GM23338 (cell line): Measurements from ENCODE around the gene CBX8. TPM values are rescaled to one million over a fixed set of nuclear protein-coding genes. Genes with fewer than 3 reads are reported as not detected.

Experiments used
- ATAC-seq: fragments of 200-7000 bp; cut with Tn5 transposase; 3 replicates; pipeline ENCODE4 v1.9.1; 2020
- DNase-seq: peaks from one replicate; pipeline ENCODE4 v3.0.0-alpha.2; 2015; ENCODE audit warnings: low spot score
- H2AFZ ChIP-seq: fragments of 200-600 bp; sonication (generic); 2 replicates; pipeline ENCODE4 v1.8.0; 2016; ENCODE audit warnings: antibody characterized with exemption, mild to moderate bottlenecking, moderate library complexity
- H3F3A ChIP-seq: fragments of 200-600 bp; sonication (generic); replicated peaks from 2 replicates; pipeline ENCODE4 v1.8.0; 2017; ENCODE audit warnings: antibody characterized with exemption, mixed run types, low read depth
- H3K27ac ChIP-seq: fragments of 200-600 bp; sonication (generic); 2 replicates; pipeline ENCODE4 v1.6.1; 2016; ENCODE audit warnings: low read depth
- H3K27me3 ChIP-seq: fragments of 200-600 bp; sonication (generic); 2 replicates; pipeline ENCODE4 v1.8.0; 2016; ENCODE audit warnings: mild to moderate bottlenecking, mixed run types, moderate library complexity; ENCODE audit not compliant: insufficient read depth
- H3K36me3 ChIP-seq: fragments of 200-600 bp; sonication (generic); 2 replicates; pipeline ENCODE4 v1.8.0; 2016; ENCODE audit warnings: mild to moderate bottlenecking; ENCODE audit not compliant: insufficient read depth
- H3K4me1 ChIP-seq: fragments of 200-600 bp; sonication (generic); 2 replicates; pipeline ENCODE4 v1.8.0; 2016; ENCODE audit warnings: mild to moderate bottlenecking, moderate library complexity; ENCODE audit not compliant: insufficient read depth
- H3K4me2 ChIP-seq: fragments of 200-600 bp; sonication (generic); 2 replicates; pipeline ENCODE4 v1.7.1; 2017; ENCODE audit warnings: mixed run types
- H3K4me3 ChIP-seq: fragments of 200-600 bp; sonication (generic); 2 replicates; pipeline ENCODE4 v1.6.1; 2016; ENCODE audit warnings: mixed run types
- H3K79me2 ChIP-seq: fragments of 200-600 bp; sonication (generic); replicated peaks from 2 replicates; pipeline ENCODE4 v1.8.0; 2017; ENCODE audit warnings: mild to moderate bottlenecking; ENCODE audit not compliant: insufficient read depth
- H3K9me2 ChIP-seq: fragments of 200-600 bp; sonication (generic); 2 replicates; pipeline ENCODE4 v1.8.0; 2017; ENCODE audit not compliant: insufficient read depth
- H4K20me1 ChIP-seq: fragments of 200-600 bp; sonication (generic); replicated peaks from 2 replicates; pipeline ENCODE4 v1.8.0; 2017; ENCODE audit warnings: mild to moderate bottlenecking; ENCODE audit not compliant: insufficient read depth
- H3K27ac Mint-ChIP-seq: 2 replicates; pipeline ENCODE4 v1.8.0; 2020; ENCODE audit warnings: inconsistent platforms, mild to moderate bottlenecking, moderate library complexity, mixed read lengths
- H3K27me3 Mint-ChIP-seq: 3 replicates; pipeline ENCODE4 v1.8.0; 2022; ENCODE audit warnings: low read depth, mild to moderate bottlenecking, moderate library complexity, mixed read lengths, inconsistent platforms; ENCODE audit not compliant: insufficient read depth, poor library complexity
- H3K36me3 Mint-ChIP-seq: 3 replicates; pipeline ENCODE4 v1.8.0; 2021; ENCODE audit warnings: low read depth, mild to moderate bottlenecking, inconsistent platforms, moderate library complexity, mixed read lengths
- H3K4me1 Mint-ChIP-seq: 3 replicates; pipeline ENCODE4 v1.8.0; 2020; ENCODE audit warnings: mild to moderate bottlenecking, inconsistent platforms, mixed read lengths
- H3K4me3 Mint-ChIP-seq: 3 replicates; pipeline ENCODE4 v1.8.0; 2021; ENCODE audit warnings: moderate library complexity, mild to moderate bottlenecking, inconsistent platforms, mixed read lengths
- H3K9me3 Mint-ChIP-seq: 3 replicates; pipeline ENCODE4 v1.8.0; 2020; ENCODE audit warnings: moderate library complexity, mild to moderate bottlenecking, inconsistent platforms, mixed read lengths
- CREB1 ChIP-seq: fragments of 250-450 bp; sonication (Bioruptor Pico); IDR thresholded peaks from 2 replicates; pipeline ENCODE4 v1.5.0; 2020; ENCODE audit warnings: low read depth, mild to moderate bottlenecking, moderate library complexity
- EZH2 ChIP-seq: fragments of 200-600 bp; sonication (generic); IDR thresholded peaks from one replicate; pipeline ENCODE4 v1.8.0; 2017; ENCODE audit warnings: antibody characterized with exemption, mild to moderate bottlenecking, low read depth; ENCODE audit not compliant: unreplicated experiment
- EZH2phosphoT487 ChIP-seq: fragments of 200-600 bp; sonication (generic); IDR thresholded peaks from one replicate; pipeline ENCODE4 v1.8.1; 2018; ENCODE audit warnings: antibody characterized with exemption; ENCODE audit not compliant: unreplicated experiment
- JUNB ChIP-seq: IDR thresholded peaks from one replicate; pipeline ENCODE4 v1.6.1; 2016; ENCODE audit warnings: antibody characterized with exemption; ENCODE audit not compliant: unreplicated experiment
- NANOG ChIP-seq: IDR thresholded peaks from 2 replicates; pipeline ENCODE4 v1.6.1; 2016; ENCODE audit warnings: antibody characterized with exemption, borderline replicate concordance
- POLR2AphosphoS5 ChIP-seq: IDR thresholded peaks from 2 replicates; pipeline ENCODE4 v1.6.1; 2016; ENCODE audit warnings: antibody characterized with exemption, low read depth
- STAT1 ChIP-seq: IDR thresholded peaks from one replicate; pipeline ENCODE4 v1.6.1; 2016; ENCODE audit warnings: antibody characterized with exemption; ENCODE audit not compliant: unreplicated experiment
- ZNF114 ChIP-seq: fragments of 250-450 bp; sonication (Bioruptor Pico); IDR thresholded peaks from 2 replicates; pipeline ENCODE4 v1.5.0; 2020; ENCODE audit warnings: mild to moderate bottlenecking, moderate library complexity
- ZNF331 ChIP-seq: fragments of 250-450 bp; sonication (Bioruptor Pico); IDR thresholded peaks from 2 replicates; pipeline ENCODE4 v1.5.0; 2020; ENCODE audit warnings: low read depth, mild to moderate bottlenecking, moderate library complexity
- polyA plus RNA-seq: library from polyadenylated mRNA; unstranded; fragments of >200 nt; fragmentation: Nextera tagmentation; extraction: Ambion mirVana; gene quantifications from 2 replicates; pipeline ENCODE4 v1.2.1, GENCODE V29; 2016
- total RNA-seq: library from RNA; depleted of rRNA; stranded (reverse); fragments of >200 nt; shearing (Covaris generic); gene quantifications from 2 replicates; pipeline ENCODE4 v1.2.3, GENCODE V29; 2014
- TF ChIP-seq, protein P1 (sequence below), 2 experiments: fragments of 200-600 bp in 1 of 2; sonication (generic) in 1 of 2; conservative IDR thresholded peaks; 2 replicates each; pipeline versions ENCODE4 v1.5.1 to v1.6.1; 2016 to 2017; ENCODE audit warnings: antibody characterized with exemption in 2 of 2, low read depth in 2 of 2, mild to moderate bottlenecking in 2 of 2, moderate library complexity in 1 of 2
- TF ChIP-seq, protein P2 (sequence below): IDR thresholded peaks from 2 replicates; pipeline ENCODE4 v1.6.1; 2016; ENCODE audit warnings: antibody characterized with exemption

The CBX8 gene
- total and polyA plus RNA-seq, 2 experiments from 2014 or later: 1.0 to 1.3 TPM

DNA sequence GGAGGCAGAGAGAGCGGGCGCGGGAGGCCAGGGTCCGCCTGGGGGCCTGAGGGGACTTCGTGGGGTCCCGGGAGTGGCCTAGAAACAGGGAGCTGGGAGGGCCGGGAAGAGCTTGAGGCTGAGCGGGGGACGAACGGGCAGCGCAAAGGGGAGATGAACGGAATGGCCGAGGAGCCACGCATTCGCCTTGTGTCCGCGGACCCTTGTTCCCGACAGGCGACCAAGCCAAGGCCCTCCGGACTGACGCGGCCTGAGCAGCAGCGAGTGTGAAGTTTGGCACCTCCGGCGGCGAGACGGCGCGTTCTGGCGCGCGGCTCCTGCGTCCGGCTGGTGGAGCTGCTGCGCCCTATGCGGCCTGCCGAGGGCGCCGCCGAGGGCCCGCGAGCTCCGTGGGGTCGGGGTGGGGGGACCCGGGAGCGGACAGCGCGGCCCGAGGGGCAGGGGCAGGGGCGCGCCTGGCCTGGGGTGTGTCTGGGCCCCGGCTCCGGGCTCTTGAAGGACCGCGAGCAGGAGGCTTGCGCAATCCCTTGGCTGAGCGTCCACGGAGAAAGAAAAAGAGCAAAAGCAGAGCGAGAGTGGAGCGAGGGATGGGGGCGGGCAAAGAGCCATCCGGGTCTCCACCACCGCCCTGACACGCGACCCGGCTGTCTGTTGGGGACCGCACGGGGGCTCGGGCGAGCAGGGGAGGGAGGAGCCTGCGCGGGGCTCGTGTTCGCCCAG is 43.6 kb upstream of the CBX8 start:
- no peaks in the 10 kb centered on the region for H3K36me3 Mint-ChIP-seq
- Histone ChIP-seq H4K20me1 (peaks cover 4% of the 10 kb centered on the region), H3F3A (peaks cover 35% of the 10 kb centered on the region), H3K79me2 (no peaks in the 10 kb centered on the region), H2AFZ (no peak overlapping the region; the same call in 1 of the 2 replicates), H3K4me1 (peaks cover 41% of the 10 kb centered on the region), H3K27ac (no peak overlapping the region), H3K4me3 (peak overlapping the region; percentile 64), H3K9me2 (no peaks in the 10 kb centered on the region), H3K27me3 (peaks cover 88% of the 10 kb centered on the region), H3K4me2 (peak overlapping the region; percentile 68; the same call in 1 of the 2 replicates), H3K36me3 (no peaks in the 10 kb centered on the region)
- peak overlapping the region; percentile 49 for H3K4me3 Mint-ChIP-seq
- H3K27ac Mint-ChIP-seq: no peak overlapping the region
- TF ChIP-seq, protein P1, sequence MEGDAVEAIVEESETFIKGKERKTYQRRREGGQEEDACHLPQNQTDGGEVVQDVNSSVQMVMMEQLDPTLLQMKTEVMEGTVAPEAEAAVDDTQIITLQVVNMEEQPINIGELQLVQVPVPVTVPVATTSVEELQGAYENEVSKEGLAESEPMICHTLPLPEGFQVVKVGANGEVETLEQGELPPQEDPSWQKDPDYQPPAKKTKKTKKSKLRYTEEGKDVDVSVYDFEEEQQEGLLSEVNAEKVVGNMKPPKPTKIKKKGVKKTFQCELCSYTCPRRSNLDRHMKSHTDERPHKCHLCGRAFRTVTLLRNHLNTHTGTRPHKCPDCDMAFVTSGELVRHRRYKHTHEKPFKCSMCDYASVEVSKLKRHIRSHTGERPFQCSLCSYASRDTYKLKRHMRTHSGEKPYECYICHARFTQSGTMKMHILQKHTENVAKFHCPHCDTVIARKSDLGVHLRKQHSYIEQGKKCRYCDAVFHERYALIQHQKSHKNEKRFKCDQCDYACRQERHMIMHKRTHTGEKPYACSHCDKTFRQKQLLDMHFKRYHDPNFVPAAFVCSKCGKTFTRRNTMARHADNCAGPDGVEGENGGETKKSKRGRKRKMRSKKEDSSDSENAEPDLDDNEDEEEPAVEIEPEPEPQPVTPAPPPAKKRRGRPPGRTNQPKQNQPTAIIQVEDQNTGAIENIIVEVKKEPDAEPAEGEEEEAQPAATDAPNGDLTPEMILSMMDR (conservative IDR thresholded peaks at IDR 0.05; ENCODE audit: low read depth in 2 of 2): peak in 1 of 2 experiments; percentile 35; a peak in 1 of 4 replicates
- peak; percentile 16 for TF ChIP-seq EZH2
- no peak for TF ChIP-seq NANOG
- H3K9me3 Mint-ChIP-seq: peaks cover 5% of the 10 kb centered on the region; the same call in 2 of the 3 replicates
- ATAC-seq (no peak), DNase-seq (peak; percentile 67)
- peaks cover 87% of the 10 kb centered on the region for H3K27me3 Mint-ChIP-seq
- H3K4me1 Mint-ChIP-seq: peaks cover 38% of the 10 kb centered on the region

DNA sequence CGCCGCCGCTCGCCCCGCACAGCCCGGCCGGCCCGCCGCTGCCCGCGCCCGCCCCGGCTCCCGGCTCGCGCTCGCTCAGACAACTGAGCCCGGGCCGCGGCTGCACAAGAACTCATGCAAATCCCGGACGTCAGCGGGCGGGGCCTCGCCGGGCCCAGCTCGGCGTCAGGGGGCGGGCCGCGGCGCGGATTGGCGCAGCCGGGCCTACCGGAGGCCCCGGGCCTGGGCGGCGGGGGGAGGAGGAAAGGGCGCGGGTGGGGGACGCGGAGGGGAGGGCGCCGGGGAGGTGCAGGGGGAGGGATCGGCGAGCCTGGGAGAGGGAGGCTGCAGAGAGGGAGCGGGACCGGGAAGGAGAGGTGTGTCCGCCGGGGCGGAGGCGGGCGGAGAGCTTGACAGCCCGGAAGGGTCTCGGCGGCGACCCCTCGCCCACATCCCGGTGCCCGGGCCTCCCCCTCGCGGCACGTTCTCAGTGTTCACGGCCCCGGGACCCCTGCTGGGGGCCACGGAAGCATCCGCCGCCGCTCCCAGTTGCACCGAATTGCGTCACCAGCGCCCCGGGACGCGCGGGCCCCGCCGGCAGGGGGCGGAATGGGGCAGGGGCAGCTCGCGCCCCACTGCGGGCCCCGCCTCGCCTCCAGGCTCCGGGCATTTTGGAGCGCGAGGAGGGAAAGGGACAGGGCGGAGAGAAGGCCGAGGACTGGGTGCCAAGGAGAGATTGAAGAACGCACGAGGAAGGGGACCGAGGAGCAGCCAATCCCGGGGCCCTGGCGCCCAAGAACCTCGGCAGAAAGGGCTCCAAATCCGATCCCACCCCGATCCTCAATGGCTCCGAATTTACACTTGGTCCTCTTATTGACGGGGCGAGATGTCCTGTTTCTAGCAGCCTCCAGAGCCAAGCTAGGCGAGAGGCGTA is 42.7 kb upstream of the CBX8 start, which contains the start of gene CBX4:
Gene CBX4, minus strand, starts transcription at position 85 of the 913 bp plus-strand sequence. CDS start 189 bp downstream, outside the sequence.
- H3K4me2 ChIP-seq: peak within 1 kb of the TSS; percentile 99
- H2AFZ ChIP-seq: peak within 1 kb of the TSS; percentile 8; the same call in 1 of the 2 replicates
- Mint-ChIP-seq H3K27me3 (peaks cover 88% of the 10 kb centered on the region), H3K4me1 (peaks cover 39% of the 10 kb centered on the region), H3K4me3 (peak within 1 kb of the TSS; percentile 81), H3K9me3 (peaks cover 5% of the 10 kb centered on the region; the same call in 2 of the 3 replicates), H3K27ac (no peak within 1 kb of the TSS), H3K36me3 (no peaks in the 10 kb centered on the region)
- ATAC-seq: peak; percentile 1
- H3K4me1 ChIP-seq: peaks cover 40% of the 10 kb centered on the region
- DNase-seq: peak; percentile 94
- peaks cover 34% of the 10 kb centered on the region for H3F3A ChIP-seq
- peaks cover 4% of the 10 kb centered on the region for H4K20me1 ChIP-seq
- peak within 1 kb of the TSS; percentile 80 for H3K4me3 ChIP-seq
- H3K9me2 ChIP-seq: no peaks in the 10 kb centered on the region
- no peaks in the 10 kb centered on the region for H3K36me3 ChIP-seq
- peaks cover 88% of the 10 kb centered on the region for H3K27me3 ChIP-seq
- no peak within 1 kb of the TSS for H3K27ac ChIP-seq
- H3K79me2 ChIP-seq: no peaks in the 10 kb centered on the region
- no peak for TF ChIP-seq NANOG
- no peak for TF ChIP-seq JUNB
- TF ChIP-seq EZH2phosphoT487: no peak
- TF ChIP-seq ZNF114 (CRISPR knock-in tag): no peak
- TF ChIP-seq ZNF331 (CRISPR knock-in tag): no peak
- TF ChIP-seq CREB1 (CRISPR knock-in tag): peak; percentile 79
- TF ChIP-seq STAT1: no peak
- 0 out of 2 replicates have a peak, but pooled peaks have one; percentile 25 for TF ChIP-seq POLR2AphosphoS5
- peak; percentile 69 for TF ChIP-seq EZH2
- TF ChIP-seq, protein P2, sequence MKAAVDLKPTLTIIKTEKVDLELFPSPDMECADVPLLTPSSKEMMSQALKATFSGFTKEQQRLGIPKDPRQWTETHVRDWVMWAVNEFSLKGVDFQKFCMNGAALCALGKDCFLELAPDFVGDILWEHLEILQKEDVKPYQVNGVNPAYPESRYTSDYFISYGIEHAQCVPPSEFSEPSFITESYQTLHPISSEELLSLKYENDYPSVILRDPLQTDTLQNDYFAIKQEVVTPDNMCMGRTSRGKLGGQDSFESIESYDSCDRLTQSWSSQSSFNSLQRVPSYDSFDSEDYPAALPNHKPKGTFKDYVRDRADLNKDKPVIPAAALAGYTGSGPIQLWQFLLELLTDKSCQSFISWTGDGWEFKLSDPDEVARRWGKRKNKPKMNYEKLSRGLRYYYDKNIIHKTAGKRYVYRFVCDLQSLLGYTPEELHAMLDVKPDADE: no peak
